ENCODE results near the gene INPP4A.

The INPP4A gene

DNA sequence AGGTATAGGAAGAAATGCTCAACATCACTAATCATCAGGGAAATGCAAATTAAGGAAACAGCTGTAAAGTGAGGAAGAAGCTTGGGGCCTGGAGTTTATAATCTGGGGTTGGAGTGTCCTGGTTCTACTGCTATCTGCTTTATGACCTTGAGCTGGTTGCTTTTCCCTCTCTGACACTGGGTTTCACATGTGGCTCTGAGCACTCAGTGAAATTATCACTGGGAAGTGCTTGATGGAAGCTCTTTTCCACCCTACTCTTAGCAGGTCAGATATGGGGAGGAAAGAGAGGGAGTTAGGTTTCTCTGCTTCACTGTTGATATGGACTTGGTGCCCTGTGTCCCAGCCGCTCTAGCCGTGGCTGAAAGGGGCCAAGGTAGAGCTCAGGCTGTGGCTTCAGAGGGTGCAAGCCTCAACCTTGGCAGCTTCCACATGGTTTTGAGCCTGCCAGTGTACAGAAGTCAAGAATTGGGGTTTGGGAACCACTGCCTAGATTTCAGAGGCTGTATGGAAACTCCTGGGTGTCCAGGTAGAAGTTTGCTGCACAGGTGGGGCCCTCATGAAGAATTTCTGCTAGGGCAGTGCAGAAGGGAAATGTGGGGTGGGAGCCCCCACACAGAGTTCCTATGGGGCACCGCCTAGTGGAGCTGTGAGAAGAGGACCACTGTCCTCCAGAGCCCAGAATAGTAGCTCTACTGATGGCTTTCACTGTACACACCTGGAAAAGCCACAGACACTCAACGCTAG is 52.3 kb downstream of the INPP4A start:
- no peak for DNase-seq (ENCODE audit: low read depth)

DNA sequence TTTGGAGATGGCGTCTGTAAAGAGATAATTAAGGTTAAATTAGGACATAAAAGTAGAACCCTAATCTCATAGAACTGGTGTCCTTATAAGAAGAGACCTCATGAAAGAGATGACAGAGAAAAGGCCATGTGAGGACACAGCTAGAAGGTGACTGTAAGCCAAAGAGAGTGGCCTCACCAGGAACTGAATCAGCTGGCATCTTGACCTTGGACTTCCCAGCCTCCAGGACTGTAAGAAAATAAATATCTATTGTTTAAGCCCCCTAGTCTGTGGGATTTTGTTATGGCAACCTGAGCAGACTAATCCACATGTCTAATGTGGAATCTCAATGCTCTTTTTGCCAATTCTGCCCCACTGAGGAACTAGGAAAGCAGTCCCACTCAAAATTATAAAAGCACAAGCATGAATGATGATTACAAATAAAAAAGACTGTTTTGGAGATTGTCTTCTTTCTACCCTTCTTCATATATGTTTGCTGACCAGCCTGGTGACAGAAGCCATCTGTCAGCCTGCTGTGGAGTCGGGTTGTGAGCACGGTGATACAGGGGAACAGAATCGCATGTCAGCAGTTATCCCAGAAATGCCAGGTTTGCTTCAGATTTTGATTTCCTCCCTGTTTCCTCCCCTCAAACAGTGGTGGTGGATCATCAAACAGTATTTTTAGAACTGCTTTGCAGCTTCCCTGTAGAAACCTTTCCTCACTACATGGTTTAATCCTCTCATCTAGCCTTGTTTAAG is 54.2 kb downstream of the INPP4A start:
- no peak for DNase-seq (ENCODE audit: low read depth)

DNA sequence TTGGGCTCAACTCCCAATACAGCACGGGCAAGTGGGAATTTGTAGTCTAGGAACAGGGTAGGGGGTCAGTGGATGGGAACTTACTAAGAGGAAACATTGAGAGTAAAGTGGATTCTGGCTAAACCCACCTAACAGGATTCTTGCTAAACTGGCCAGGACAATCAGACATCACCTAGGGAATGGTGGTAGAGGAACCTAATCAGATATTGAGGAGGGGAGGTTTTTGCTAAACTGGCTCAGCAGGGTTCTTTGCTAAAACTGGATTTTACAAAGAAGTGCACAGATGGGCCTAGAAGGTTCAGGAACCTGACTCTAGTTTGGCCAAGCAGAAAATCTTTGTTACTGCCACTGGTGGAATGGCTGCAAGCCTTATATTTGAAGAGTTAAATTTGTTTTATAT is 55.9 kb downstream of the INPP4A start:
- no peak for DNase-seq (ENCODE audit: low read depth)

- DNase-seq (ENCODE audit: low read depth): no peak
Measured at GRCh38 chr2:98501223-98501622, 56.6 kb downstream of the INPP4A start.

- DNase-seq (ENCODE audit: low read depth): no peak
Measured at GRCh38 chr2:98501876-98502275, 57.2 kb downstream of the INPP4A start.

- no peak for DNase-seq (ENCODE audit: low read depth)
Measured at GRCh38 chr2:98502556-98503335, 58.1 kb downstream of the INPP4A start.

DNA sequence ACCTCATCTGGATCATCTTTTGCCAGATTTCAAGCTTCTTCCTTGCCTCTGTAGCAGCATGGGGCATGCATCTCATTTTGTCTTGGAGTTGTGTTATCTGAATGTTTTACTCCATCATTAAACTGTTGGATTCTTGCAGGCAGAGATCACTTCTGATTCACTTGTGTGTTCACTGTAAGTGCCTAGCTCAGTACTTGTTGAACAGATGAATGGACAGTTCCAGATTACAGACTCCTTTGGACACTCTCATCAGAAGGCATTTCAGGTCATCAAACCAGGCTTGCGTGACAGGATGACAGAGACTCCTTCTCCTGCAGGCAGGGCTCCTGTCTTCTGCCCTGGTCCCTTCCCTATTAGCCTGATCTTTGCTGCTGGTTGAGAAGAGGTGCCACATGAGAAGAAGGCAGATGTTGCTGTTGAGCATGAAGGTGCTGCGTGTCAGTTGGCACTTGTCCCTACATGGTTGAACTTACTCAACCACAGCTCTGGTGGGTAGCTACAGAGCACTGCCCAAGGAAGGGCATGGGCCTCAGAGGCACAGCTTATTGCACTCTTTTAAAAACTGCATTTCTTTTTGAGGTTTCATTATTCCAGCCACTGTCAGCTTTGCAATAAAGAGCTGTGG is 58.9 kb downstream of the INPP4A start:
- no peak for DNase-seq (ENCODE audit: low read depth)

- no peak for DNase-seq (ENCODE audit: low read depth)
Measured at GRCh38 chr2:98504381-98505109, 59.9 kb downstream of the INPP4A start.

- DNase-seq (ENCODE audit: low read depth): no peak
Measured at GRCh38 chr2:98505311-98505808, 60.7 kb downstream of the INPP4A start.

- no peak for DNase-seq (ENCODE audit: low read depth)
Measured at GRCh38 chr2:98505971-98506664, 61.5 kb downstream of the INPP4A start.

DNA sequence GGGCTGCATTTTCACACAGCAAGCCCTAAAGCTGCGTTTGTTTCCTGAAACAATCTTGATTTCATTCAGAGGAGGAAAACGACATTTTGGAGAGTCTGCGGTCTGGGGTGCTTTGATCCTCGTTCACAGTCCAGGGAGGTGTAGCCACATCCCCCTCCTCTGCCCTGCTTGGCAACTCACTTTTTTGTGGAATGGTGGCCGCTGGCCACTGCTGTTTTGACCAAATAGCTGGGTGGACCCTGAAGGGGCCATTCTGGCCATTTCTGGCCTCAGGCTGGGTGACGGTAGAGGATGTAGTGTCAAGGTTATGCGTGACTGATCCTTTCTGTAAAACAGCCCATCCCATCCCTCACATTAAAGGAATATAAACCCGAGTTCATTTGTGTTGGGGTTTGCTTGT is 62.2 kb downstream of the INPP4A start:
- DNase-seq (ENCODE audit: low read depth): no peak

- DNase-seq (ENCODE audit: low read depth): no peak
Measured at GRCh38 chr2:98507461-98507860, 62.8 kb downstream of the INPP4A start.

DNA sequence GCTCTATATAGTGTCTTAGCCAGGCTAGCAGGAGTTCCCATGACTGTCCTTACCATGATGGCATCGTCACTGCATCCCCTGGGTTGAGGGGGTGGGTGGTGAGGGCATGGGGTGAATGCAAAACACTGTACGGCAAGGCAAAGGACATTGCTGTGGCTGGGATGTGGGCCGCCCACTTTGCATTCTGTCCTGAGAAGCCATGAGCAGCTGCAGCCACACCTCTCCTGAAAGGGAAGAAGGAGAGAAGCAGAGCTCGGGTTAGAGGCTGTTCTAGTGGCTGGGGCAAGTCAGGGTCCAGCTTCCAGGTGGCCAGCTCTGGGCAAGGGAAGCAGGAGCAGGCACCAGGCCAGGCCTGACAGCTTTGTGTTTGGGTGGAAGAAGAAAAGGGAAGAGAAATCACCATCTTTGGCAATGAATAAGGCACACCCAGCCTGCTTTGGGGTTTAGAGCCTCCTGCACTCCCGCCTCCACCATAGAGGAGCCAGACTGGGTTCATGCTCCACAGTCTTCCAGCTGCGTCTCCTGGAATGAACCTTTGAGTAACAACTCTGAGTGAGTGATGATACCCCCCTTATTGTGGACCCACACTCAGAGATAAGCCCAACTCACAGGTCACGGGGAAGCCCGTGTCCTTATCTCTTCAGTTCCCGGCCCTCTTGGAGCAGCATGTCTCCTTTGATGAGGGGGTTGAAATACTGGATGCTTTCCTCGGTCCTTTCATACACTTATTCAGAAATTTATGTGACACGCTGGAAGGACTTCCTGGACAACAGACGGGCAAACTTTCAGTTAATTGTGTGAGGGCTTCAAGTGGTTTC is 63.4 kb downstream of the INPP4A start:
- DNase-seq (ENCODE audit: low read depth): no peak

- DNase-seq (ENCODE audit: low read depth): peak; percentile 16
Measured at GRCh38 chr2:98508709-98509066, 64.0 kb downstream of the INPP4A start.

DNA sequence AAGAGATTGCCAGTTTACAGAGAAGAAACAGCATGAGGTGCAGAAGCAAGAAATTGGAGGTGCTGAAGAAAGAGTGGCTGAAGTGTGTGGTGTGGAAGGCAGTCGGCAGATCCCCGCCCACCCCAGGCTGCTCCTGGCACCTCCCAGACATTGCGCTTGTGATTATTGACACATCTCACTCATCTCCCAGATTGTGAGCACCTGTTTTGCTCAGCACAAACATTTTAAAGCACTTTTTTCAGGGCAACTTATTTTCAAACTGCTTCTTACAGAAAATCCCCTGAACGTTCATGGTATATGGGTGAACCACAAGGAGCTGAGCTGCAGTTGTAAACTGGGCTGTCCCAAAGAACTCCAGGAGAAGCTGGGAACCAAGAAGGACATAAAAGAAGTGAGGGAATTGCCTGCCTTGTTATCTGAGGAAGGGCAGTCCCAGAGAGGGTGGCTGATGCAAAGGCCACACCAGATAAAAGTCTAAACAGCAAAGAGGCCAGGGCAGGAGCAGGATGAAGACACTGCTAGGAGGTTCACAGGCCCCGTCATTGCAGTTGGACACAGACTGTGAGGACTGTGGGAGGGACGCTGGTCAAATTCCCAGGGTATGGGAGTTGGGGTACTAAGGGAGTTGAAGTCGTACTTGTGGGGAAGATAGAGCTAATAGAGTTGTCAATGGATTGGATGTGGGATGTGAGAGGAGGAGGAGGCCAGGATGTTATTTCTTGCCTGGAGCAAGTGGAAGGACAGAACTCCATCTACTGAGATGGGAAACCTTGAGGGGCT is 65.1 kb downstream of the INPP4A start:
- no peak for DNase-seq (ENCODE audit: low read depth)

DNA sequence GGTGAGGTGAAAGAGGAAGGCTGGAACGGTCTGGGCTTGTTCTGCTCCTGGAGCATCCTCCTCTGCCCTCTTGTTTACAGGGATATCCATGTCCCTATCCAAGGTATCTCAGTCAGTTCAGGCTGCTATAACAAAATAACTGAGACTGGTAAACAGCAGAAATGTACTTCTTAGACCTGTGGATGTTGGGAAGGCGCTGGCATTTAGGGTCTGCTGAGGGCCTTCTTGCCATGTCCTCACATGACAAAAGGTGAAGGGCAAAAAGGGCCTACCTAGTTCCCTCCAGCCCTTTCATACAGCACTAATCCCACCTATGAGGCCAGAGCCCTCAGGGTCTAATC is 65.6 kb downstream of the INPP4A start:
- DNase-seq (ENCODE audit: low read depth): no peak

DNA sequence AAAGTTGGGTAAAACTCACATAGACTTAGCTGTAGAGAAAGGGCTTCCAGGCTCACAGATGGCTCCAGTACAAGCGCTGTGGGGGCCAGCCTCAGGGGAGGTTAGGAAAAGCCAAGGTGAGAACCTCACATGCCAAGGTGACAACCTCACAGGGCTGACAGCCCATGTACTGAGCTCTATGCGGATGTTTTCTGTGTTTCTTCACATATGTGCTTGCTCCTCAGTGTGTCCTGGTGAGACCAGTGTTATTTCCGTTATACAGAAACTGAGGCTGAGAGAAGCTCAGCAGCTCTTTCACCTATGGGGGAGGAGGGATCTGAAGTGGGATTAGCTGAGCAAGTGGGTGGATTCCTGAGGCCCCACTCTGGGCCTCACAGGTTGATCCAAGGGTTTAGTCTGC is 67.3 kb downstream of the INPP4A start:
- DNase-seq (ENCODE audit: low read depth): no peak

- DNase-seq (ENCODE audit: low read depth): no peak
Measured at GRCh38 chr2:98512699-98513098, 68.0 kb downstream of the INPP4A start.

- DNase-seq (ENCODE audit: low read depth): no peak
Measured at GRCh38 chr2:98514096-98514639, 69.5 kb downstream of the INPP4A start.

All from activated T-helper 9 cell treated with anti-CD3 and anti-CD28 coated beads, Interleukin-2, amount 50 U/mL, for 16 hours (primary cell).